K562 (cell line): ENCODE measurements around the gene TNNT2.

ENCODE experiments used
- ASH1L ChIP-seq: fragments of 450-650 bp; IDR thresholded peaks from 2 replicates; pipeline ENCODE4 v1.6.1; 2018; ENCODE audit warnings: borderline replicate concordance, mild to moderate bottlenecking, low read depth; ENCODE audit not compliant: partially characterized antibody
- ATF1 ChIP-seq, 2 experiments: fragments of 450-650 bp in 1 of 2; IDR thresholded peaks; 2 replicates each; pipeline ENCODE4 v1.6.1; 2016; ENCODE audit warnings: missing compliant biosample characterization in 1 of 2, missing genetic modification characterization in 1 of 2
- HNRNPL ChIP-seq: fragments of 200-400 bp; formaldehyde crosslinking; IDR thresholded peaks from 2 replicates; pipeline ENCODE4 v1.6.1; 2017; ENCODE audit warnings: low read depth, mild to moderate bottlenecking, low read length
- MLX ChIP-seq, 2 experiments: fragments of 450-650 bp in 1 of 2; sonication (generic) in 1 of 2; formaldehyde crosslinking; conservative IDR thresholded peaks; 2 replicates each; pipeline versions ENCODE4 v1.4.0 to v1.8.1; 2020 to 2022; ENCODE audit warnings: mild to moderate bottlenecking in 1 of 2, missing genetic modification reagents in 1 of 2
- POLR2AphosphoS5 ChIP-seq: IDR thresholded peaks from 2 replicates; pipeline ENCODE4 v1.6.1; 2011; ENCODE audit warnings: mild to moderate bottlenecking, low read depth, low read length, moderate library complexity; ENCODE audit not compliant: control insufficient read depth, insufficient read depth
- TCF7L2 ChIP-seq: fragments of 150-350 bp; IDR thresholded peaks from 2 replicates; pipeline ENCODE4 v1.6.1; 2016; ENCODE audit warnings: low read depth, mild to moderate bottlenecking, low read length, moderate library complexity
- USF2 ChIP-seq: sonication (generic); formaldehyde crosslinking; IDR thresholded peaks from 2 replicates; pipeline ENCODE4 v1.5.0; 2020; ENCODE audit warnings: missing genetic modification reagents
- ZBTB2 ChIP-seq: fragments of 450-650 bp; IDR thresholded peaks from 2 replicates; pipeline ENCODE4 v1.6.1; 2016; ENCODE audit warnings: antibody characterized with exemption
- ZNF592 ChIP-seq: fragments of 450-650 bp; IDR thresholded peaks from 2 replicates; pipeline ENCODE4 v1.6.1; 2017; ENCODE audit warnings: antibody characterized with exemption, mild to moderate bottlenecking

- no peak for TF ChIP-seq ZBTB2
- TF ChIP-seq HNRNPL, result no peak
- no peak for TF ChIP-seq POLR2AphosphoS5
- TF ChIP-seq MLX (CRISPR knock-in tag; conservative IDR thresholded peaks at IDR 0.05), result no peak
- TF ChIP-seq USF2 (CRISPR knock-in tag), result no peak
- no peak for TF ChIP-seq ZNF592
- no peak for TF ChIP-seq ASH1L
- TF ChIP-seq TCF7L2, result no peak
- no peak for TF ChIP-seq ATF1 (CRISPR knock-in tag; IDR thresholded peaks at IDR 0.05)
- no peak for TF ChIP-seq ATF1 (tag; IDR thresholded peaks at IDR 0.05)
Observed at GRCh38 chr1:201405484-201405831, 28.0 kb upstream of the TNNT2 start.
